Measurements from ENCODE around the gene IPCEF1. TPM values are rescaled to one million over a fixed set of nuclear protein-coding genes. Genes with fewer than 3 reads are reported as not detected.

Gene IPCEF1
- total and polyA plus RNA-seq, 2 of the 8 experiments (the other 6 are each of a cell fraction or from before 2014, with no cell fraction given): 0.41 to 0.78 TPM

DNA sequence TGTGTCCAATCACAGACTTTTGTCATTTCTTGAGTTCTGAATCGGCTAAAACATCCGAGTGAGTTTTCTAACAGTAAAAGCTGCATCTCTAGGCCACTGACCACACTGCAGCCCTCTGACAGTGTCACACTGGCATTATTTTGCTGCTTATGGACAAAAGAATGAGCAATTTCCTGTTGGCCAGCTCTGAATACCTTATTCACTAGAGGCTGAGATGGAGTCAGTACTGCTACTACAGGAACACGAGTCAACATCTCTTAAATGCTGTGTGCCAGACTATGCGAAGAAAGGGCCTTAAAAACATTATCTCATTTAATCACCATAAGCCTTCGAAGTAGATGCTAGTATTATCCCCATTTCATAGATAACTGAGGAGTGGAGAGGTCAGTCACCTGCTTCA lies 42.5 kb upstream of the IPCEF1 start (continued):
- TF ChIP-seq PHF8 (conservative IDR thresholded peaks at IDR 0.05; ENCODE audit: low read depth, low read length) (no peak), CHD7 (IDR thresholded peaks at IDR 0.05; ENCODE audit: insufficient replicate concordance, low read length) (no peak), USF2 (IDR thresholded peaks at IDR 0.05; ENCODE audit: low read length) (no peak), CBX8 (IDR thresholded peaks at IDR 0.05; ENCODE audit: borderline replicate concordance, low read depth, low read length) (no peak), SP4 (IDR thresholded peaks at IDR 0.05; ENCODE audit: low read length) (no peak), TCF12 (IDR thresholded peaks at IDR 0.05; ENCODE audit: low read depth, low read length) (no peak)
